KOPT-K1 (cell line): ENCODE data around the gene WDR91.

Source experiments
- H3K27ac ChIP-seq: fragments of 200-600 bp; sonication (generic); 2 replicates; pipeline ENCODE4 v1.5.1; 2016; ENCODE audit warnings: antibody characterized with exemption, mild to moderate bottlenecking, low read depth, low read length; ENCODE audit not compliant: poor library complexity, severe bottlenecking
- H3K36me3 ChIP-seq: fragments of 200-600 bp; sonication (generic); 2 replicates; pipeline ENCODE4 v1.5.1; 2017; ENCODE audit warnings: antibody characterized with exemption, mild to moderate bottlenecking, low read length, moderate library complexity; ENCODE audit not compliant: insufficient read depth
- H3K9me3 ChIP-seq: fragments of 200-600 bp; sonication (generic); 2 replicates; pipeline ENCODE4 v1.5.1; 2017; ENCODE audit warnings: antibody characterized with exemption, low read length, mild to moderate bottlenecking; ENCODE audit not compliant: insufficient read depth, poor library complexity, severe bottlenecking

WDR91 gene

DNA sequence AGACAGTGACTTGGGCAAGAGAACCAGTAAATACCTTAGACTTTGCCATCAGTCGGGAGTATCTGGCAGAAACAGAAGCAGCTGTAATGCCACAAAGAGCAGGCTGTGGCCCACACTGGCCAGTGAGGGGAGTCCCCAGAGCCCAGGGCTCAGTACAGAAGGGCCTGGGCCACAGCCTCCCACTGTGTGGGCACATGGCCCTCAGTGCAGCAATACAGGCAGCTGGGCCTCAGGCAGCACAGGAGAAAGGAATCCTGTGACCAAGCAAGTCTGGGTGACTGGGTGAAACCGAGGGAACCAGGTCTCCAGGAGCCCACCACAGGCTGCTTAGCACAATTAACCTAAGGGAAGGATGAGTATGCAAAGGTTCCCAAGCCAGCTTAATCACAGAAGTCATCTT is 14.0 kb downstream of the WDR91 start:
- H3K9me3 ChIP-seq: no peaks in the 10 kb centered on the region
- no peak overlapping the region for H3K27ac ChIP-seq
- peaks cover 57% of the 10 kb centered on the region; the same call in 1 of the 2 replicates for H3K36me3 ChIP-seq

DNA sequence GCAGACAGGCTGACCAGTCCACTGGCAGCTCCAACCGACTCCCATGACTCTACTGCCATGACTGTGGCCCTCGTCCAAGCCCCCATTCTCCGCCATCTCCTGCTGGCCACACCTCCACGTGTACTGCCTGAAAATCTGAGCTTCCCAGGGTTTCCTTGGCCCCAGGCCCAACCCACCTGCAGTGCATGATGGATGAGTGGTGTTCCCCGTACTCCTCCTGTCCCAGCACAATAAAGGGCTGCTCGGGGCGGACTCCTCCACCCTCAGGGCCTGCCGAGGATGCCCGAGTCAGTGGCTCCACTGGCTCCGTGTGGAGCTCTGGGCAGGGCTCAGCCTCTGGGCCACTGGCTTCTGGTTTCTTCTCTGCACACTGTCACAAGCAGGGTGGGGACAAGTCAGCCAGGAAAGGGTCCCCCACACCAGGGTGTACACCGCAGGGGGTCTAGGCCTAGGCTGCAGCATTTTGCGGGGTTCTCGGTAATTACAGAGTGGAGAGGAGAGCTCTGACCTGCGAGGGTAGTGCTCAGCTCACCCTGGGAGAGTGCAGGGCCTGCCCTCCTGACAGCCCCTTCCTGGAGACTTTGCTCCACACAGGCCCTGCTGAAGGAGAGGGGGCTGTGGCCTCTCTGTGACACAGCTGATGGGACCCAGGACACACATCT is 15.2 kb downstream of the WDR91 start:
- Histone ChIP-seq H3K9me3 (no peaks in the 10 kb centered on the region), H3K27ac (no peak overlapping the region), H3K36me3 (peaks cover 47% of the 10 kb centered on the region; the same call in 1 of the 2 replicates)

DNA sequence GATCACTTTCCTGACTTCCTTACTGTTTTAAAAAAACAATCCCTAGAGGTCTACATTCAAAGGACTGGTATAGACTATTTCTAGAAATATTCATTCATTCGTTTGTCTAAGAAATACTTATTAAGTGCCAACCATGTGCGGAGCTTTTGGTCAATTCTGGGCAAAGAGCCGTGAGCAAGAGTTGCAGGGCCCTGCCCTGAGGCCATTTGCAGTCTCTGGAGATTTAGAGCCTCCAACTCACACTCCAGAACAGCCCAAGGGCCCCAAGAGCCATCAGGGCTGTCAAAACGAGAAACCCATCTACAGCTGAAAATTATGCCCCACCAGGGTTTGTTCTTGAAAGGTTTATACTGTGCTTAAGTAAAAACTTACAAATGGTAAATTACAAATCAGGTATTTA is 16.2 kb downstream of the WDR91 start:
- no peak overlapping the region for H3K27ac ChIP-seq
- peaks cover 38% of the 10 kb centered on the region; the same call in 1 of the 2 replicates for H3K36me3 ChIP-seq
- no peaks in the 10 kb centered on the region for H3K9me3 ChIP-seq

DNA sequence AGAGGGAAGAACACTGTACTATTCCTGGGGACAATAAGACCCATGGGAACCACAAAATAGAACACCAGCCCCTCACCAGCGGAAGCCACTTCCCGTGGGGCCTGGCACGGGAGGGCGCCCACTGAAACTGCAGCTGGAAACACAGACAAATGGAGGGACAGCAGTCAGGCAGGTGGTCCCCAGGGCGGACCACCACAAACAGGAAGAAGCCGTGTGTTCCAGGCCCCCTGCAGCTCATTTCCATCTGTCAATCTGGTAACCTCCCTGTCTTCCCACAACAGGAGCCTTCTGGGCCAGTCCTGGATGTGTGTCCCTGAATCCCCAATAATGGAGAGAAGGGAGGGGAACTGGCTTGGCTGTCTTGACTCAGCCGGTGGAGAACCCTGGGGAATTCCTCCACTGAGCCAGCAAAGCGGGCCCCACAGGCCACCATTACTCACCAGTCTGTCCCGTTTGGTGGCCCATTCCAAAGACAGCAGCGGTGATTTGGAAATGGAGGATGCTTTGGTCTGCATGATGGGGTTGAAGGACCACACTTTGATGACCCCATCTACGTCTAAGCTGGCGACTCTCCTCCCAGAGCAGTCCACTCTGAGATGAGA is 16.7 kb downstream of the WDR91 start:
- H3K27ac ChIP-seq: no peak overlapping the region
- H3K36me3 ChIP-seq: peaks cover 38% of the 10 kb centered on the region; the same call in 1 of the 2 replicates
- H3K9me3 ChIP-seq: no peaks in the 10 kb centered on the region

DNA sequence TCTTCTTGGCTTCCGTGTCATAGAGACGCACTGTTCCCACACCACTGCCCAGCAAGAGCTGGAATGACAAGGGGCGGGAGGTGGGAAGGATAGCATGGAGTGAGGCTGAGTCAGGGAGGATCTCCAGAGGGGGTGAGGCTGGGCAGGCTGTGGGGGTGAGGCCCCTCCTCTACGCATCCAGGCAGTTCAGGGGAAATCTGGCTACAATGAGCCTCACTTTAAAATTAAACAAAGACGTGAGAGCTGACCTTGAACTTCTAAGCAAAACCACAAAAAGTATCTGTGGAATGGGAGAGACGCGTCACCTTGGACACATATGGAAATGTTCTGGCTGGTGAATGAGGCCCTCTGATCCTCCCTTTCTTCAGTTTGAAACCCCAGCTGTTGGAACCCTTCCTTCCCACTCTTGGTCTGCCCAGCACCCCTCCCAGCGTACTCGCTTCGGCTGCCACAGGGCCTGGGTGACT is 17.7 kb downstream of the WDR91 start:
- Histone ChIP-seq H3K9me3 (no peaks in the 10 kb centered on the region), H3K36me3 (peaks cover 46% of the 10 kb centered on the region; the same call in 1 of the 2 replicates), H3K27ac (no peak overlapping the region)

DNA sequence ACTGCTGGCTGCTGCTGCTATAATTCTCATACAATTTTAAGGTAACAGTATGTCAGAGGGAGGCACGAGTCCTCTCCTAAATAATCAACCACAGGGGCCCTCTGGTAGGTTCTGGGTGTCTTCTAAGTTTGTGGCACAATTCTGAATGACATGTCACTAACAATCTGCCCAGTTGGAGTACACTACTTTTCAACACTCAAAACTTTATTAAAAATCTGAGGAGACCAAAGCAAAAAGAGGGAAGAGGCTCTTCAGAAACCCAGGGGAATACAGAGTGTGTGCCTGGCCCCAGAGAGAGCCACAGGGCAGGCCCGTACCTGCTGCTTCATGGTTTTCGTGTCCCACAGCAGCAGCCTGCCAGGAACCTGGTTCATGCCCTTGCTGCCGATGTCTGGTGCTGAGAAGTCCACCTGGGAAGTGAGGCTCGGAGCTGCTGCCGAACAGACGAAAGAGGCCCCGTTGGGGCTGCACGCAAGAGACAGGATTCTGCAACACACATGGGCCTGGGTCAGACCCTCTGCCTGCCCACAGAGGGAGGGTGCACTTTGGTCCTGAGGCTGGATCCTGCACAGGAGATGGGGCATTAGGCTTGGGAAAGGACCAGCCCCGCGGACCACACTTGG is 18.3 kb downstream of the WDR91 start:
- Histone ChIP-seq H3K36me3 (peaks cover 52% of the 10 kb centered on the region; the same call in 1 of the 2 replicates), H3K27ac (no peak overlapping the region), H3K9me3 (no peaks in the 10 kb centered on the region)

DNA sequence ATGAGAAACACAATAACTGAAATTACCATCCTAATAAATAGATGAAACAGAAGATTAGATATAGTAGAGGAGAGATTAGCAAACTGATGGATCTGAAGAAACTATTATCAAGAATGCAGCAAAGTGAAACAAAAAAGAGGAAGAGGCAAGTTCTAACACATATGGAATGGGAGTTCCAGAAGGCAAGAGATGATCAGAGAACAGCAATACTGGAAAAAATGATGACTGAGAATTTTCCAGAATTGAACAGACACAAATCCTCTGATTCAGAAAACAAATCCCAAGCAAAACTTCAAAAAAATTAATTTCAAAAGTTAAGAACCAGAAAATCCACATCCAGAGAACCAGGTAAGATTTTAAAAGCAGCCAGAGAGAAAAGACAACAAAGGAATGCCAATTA is 20.6 kb downstream of the WDR91 start:
- no peaks in the 10 kb centered on the region for H3K9me3 ChIP-seq
- H3K27ac ChIP-seq: no peak overlapping the region
- peaks cover 48% of the 10 kb centered on the region; the same call in 1 of the 2 replicates for H3K36me3 ChIP-seq

DNA sequence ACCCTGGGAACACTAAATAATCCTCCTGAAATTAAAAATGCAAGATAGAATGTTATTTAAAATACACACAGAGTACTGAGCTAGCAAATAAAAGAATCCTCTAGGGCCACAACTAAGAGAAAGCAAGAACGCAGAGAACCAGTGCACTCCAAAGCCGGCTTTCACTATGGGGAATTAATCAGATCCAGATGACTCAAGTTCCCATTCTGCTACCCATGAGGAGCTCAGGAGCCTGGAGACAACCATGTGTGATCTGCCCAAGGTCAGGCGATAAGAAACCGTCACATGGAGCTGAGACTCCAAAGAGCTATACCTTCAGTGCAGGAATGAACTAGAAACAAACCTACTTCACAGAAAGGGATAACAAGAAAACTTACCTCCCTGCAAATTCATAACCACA is 21.4 kb downstream of the WDR91 start:
- H3K27ac ChIP-seq: no peak overlapping the region
- H3K36me3 ChIP-seq: peaks cover 48% of the 10 kb centered on the region; the same call in 1 of the 2 replicates
- H3K9me3 ChIP-seq: no peaks in the 10 kb centered on the region

DNA sequence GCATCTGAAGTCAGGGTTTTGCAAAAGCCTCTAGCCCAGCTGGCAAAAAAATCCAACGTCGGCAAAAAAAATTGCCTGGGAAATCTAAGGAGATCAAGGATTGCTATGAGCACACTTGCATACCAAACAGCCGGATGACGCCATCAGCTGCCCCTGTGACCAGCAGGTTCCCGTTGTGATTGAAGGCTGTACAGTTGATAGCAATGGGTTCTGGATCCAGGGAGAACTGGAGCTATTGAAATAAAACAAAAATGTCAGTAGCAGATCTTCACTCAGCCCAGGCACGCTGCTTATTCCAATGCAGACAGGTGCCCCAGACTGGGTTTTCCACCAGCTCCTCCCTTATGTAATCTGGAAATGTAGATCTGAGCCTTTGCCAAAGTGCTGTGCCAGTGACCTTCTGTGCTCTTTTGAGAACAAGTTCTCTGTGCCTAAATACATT is 22.1 kb downstream of the WDR91 start:
- Histone ChIP-seq H3K36me3 (peaks cover 52% of the 10 kb centered on the region; the same call in 1 of the 2 replicates), H3K27ac (no peak overlapping the region), H3K9me3 (peaks cover 2% of the 10 kb centered on the region)

DNA sequence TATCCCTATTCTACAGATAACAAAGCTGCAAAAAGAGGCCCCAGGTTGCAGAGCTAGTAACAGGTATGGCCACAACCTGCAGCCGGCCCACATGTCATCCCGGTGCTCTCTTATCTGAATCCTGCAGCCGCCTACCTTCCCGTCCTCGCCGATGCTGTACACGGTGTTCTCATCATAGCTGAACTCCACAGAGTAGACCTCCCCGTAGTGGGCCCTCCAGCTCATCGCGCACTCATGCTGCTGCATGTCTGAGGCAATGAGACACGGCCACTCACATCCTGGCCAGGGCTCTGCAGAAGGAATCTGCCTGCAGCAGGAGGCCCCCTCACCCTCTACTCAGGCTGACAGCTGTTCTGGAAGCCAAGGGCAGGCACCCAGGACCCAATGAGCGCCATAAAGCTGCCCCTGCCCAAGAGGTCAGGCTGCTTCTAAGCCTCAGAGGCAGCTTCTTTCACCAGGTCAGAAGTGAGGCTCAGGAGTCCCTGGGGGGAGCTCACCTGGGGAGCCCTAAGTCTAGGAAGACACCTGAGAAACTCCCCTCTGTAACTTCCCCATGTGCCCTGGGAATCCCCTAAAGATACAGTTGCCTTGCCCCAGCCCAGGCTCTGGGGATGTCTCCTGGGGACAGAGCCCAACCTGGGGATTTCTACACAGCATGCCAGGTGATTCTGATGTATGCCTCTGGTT is 22.9 kb downstream of the WDR91 start:
- H3K36me3 ChIP-seq: peaks cover 50% of the 10 kb centered on the region; the same call in 1 of the 2 replicates

DNA sequence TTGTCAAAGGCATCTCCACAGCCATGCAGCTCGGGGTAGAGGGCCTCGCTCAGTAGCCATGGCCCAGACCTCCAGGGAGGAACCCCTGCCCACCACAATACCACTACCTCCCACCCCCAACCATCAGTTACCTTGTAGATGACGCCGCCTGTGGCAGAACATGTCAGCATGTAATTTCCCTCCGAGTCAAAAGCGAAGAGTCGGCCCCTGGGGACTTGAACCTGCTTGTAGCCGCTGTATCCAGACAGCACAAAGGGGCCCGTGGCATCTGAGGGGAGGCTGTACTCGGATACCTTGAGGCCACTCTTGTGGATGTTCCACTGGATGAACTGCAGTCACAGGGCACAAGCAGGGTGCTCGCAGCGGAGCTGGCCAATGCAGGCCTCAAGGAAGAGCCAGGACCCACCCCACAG is 24.5 kb downstream of the WDR91 start:
- Histone ChIP-seq H3K36me3 (peaks cover 42% of the 10 kb centered on the region; the same call in 1 of the 2 replicates), H3K27ac (no peak overlapping the region), H3K9me3 (peaks cover 25% of the 10 kb centered on the region)

More for the DNA sequence above, 22.9 kb downstream of the WDR91 start:
- peaks cover 10% of the 10 kb centered on the region for H3K9me3 ChIP-seq
- H3K27ac ChIP-seq: no peak overlapping the region

DNA sequence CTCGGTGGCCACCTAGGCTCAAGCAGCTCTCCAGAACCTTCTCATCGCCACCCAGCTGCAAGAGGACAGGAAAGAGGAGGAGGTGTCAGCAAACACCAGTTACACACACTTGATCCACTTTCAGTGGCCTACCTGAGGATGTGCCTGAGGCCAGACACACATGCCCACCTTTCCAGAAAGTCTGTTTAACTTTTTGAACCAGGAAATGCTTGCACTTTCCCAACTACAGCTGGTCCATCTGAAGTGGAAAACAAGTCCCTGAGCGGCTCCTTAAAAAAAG is 25.1 kb downstream of the WDR91 start:
- Histone ChIP-seq H3K27ac (no peak overlapping the region), H3K36me3 (peaks cover 42% of the 10 kb centered on the region; the same call in 1 of the 2 replicates), H3K9me3 (peaks cover 32% of the 10 kb centered on the region)

DNA sequence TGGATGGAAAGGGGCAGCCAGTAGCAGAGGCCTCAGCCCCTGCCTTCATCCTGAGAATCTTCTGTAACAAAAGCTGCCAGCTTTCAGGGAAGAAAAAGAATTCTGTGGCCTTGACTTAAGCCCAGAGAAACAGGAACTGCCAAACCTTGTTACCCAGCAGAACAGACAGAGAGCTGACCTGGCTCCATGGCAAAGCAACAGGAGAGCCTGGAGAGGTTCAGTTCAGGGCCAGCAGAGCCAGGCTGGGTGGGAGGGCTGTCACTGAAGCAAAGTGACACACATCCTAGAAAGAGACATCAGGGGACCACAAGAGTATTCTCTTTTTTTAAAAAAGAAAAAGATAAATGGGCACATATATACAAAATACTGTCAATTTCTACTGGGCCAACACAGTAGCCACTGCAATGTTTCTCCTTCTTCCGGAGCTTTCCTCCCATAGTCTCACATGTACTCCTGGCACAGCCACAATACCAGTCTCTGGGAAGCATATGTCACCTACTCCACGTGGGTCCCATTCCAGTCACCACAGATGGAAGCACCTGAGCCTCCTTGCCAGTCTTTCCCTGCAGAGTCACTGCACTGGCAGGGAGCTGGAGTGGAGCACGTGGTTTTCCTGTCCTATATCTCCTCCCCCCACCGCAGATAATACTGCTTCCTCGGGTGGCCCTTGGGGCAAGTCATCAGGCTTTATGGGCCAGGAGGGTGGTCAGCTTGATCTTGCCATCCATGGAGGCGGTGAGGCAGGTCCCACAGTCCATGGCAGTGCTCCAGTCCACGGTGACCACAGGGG is 25.7 kb downstream of the WDR91 start:
- no peak overlapping the region for H3K27ac ChIP-seq
- peaks cover 42% of the 10 kb centered on the region; the same call in 1 of the 2 replicates for H3K36me3 ChIP-seq
- peaks cover 37% of the 10 kb centered on the region for H3K9me3 ChIP-seq

DNA sequence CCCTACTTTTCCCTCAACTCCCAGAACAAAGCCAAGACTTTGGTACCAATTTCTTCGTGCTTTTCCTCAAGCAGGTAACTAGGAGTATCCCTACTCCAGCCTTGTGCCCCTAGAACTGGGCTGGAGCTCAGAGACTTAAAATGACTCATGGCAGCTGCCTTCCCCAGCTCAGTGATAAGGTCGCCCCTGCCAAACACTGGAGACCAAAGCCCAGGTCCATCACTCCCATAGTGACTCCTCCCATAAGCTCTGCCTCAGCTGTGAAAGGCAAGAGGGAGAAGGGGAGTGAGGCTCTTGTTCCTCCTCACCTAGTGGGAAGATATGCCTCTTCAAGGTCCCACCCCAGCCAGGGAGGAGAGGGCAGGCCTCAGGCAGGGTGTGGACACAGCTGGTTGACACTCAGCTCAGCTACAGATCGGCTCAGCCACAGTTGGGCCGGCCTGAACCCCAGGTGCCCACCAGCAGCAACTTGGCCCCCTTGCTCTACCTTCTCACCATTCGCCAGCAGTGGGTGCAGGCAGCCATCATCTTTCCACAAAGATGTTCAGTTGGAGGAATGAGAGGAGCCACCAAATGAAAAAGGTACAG is 27.0 kb downstream of the WDR91 start:
- H3K36me3 ChIP-seq: peaks cover 41% of the 10 kb centered on the region; the same call in 1 of the 2 replicates
- H3K9me3 ChIP-seq: peaks cover 50% of the 10 kb centered on the region
- no peak overlapping the region for H3K27ac ChIP-seq
